Rectal smooth muscle tissue (tissue), 1 donor: Measurements from ENCODE around the gene FCRL2.

Experiments
- H3K27ac ChIP-seq: one replicate; pipeline ENCODE4 v1.7.0; 2013; ENCODE audit warnings: low read depth, low read length, inconsistent platforms
- H3K27me3 ChIP-seq: one replicate; pipeline ENCODE4 v1.7.0; 2013; ENCODE audit warnings: low read length; ENCODE audit not compliant: control insufficient read depth, insufficient read depth
- H3K36me3 ChIP-seq: one replicate; pipeline ENCODE4 v1.7.0; 2013; ENCODE audit warnings: low read length; ENCODE audit not compliant: control insufficient read depth, insufficient read depth
- H3K4me1 ChIP-seq: one replicate; pipeline ENCODE4 v1.7.0; 2013; ENCODE audit warnings: low read length; ENCODE audit not compliant: control insufficient read depth, insufficient read depth
- H3K4me3 ChIP-seq: one replicate; pipeline ENCODE4 v1.7.0; 2013; ENCODE audit warnings: low read length
- H3K9ac ChIP-seq: one replicate; pipeline ENCODE4 v1.7.0; 2013; ENCODE audit warnings: low read length

The FCRL2 gene

GRCh38 chr1:157775101-157775870 lies 1.6 kb downstream of the FCRL2 start:
- no peaks in the 10 kb centered on the region for H3K36me3 ChIP-seq
- no peak overlapping the region for H3K4me3 ChIP-seq
- no peaks in the 10 kb centered on the region for H3K27me3 ChIP-seq
- H3K4me1 ChIP-seq, result no peaks in the 10 kb centered on the region
- no peak overlapping the region for H3K27ac ChIP-seq
- no peak overlapping the region for H3K9ac ChIP-seq

GRCh38 chr1:157774412-157774811 lies 2.5 kb downstream of the FCRL2 start:
- no peak overlapping the region for H3K4me3 ChIP-seq
- H3K36me3 ChIP-seq, result no peaks in the 10 kb centered on the region
- no peaks in the 10 kb centered on the region for H3K27me3 ChIP-seq
- no peaks in the 10 kb centered on the region for H3K4me1 ChIP-seq
- no peak overlapping the region for H3K9ac ChIP-seq
- H3K27ac ChIP-seq, result no peak overlapping the region

- H3K4me1 ChIP-seq, result no peaks in the 10 kb centered on the region
- H3K9ac ChIP-seq, result no peak overlapping the region
- no peaks in the 10 kb centered on the region for H3K27me3 ChIP-seq
- no peaks in the 10 kb centered on the region for H3K36me3 ChIP-seq
- no peak overlapping the region for H3K27ac ChIP-seq
- H3K4me3 ChIP-seq, result no peak overlapping the region
Measured at GRCh38 chr1:157773493-157774350, 3.2 kb downstream of the FCRL2 start.

DNA sequence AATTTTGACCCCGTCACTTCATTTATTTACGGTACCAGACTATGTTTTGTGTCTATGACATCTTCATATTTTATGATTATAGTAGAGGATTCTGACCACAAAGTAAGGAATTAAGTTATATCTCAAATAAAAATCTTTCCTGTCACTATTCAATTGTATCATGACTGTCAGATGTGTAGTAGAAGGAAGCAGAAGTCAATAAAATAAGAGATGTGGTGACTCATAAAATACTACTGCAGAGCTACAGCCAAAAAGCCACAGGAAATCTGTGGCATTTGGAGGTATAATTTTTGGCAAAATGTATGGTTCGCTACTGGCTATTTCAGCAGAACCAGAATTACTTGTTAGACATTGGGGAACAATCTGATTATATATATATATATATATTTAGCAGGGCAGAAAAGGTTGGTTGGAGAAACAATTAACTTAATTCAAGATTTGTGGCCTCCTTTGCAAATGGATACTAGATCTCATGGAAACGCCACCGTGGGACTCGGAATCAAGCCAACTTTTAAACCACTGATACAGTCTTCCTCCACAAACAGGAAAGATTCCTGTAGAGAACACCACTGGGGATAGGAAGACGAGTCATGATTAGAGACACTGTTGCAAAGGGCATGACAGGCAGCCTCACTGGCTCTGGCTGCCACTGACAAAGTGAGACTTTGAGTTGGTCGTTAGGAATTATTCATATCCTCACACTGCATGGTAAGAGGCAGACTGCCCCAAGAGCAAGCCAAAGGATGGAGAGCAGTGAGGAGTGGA lies 5.1 kb downstream of the FCRL2 start:
- Histone ChIP-seq H3K4me3 (no peak overlapping the region), H3K4me1 (no peaks in the 10 kb centered on the region), H3K36me3 (no peaks in the 10 kb centered on the region), H3K27me3 (no peaks in the 10 kb centered on the region), H3K9ac (no peak overlapping the region), H3K27ac (no peak overlapping the region)

DNA sequence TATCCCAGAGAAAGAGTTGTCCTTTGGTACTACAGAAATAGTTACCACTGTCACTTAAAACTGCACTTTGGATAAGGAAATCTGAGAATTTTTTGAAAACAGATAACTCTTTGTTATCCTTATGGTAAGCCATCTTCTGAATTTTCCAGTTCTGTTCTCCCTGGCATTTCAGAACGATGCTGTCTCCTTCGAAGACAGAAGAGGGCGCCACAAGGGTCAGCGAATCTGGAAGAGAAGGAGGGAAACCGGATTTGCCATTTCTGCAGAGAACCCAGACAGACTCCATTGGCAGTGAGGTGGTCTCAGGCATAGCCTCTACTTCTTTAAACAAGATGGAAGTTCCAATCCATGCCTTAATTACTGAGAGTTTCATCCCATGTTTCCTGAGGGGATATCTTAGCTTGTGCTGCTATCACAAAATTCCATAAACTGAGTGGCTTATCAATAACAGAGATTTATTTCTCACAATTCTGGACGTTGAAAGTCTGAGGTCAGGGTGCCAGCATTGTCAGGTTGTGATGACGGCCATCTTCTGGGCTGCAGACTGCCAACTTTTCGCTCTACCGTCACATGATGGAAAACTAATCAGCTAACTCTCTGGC lies 6.4 kb downstream of the FCRL2 start:
- Histone ChIP-seq H3K4me3 (no peak overlapping the region), H3K27me3 (no peaks in the 10 kb centered on the region), H3K27ac (no peak overlapping the region), H3K4me1 (no peaks in the 10 kb centered on the region), H3K36me3 (no peaks in the 10 kb centered on the region), H3K9ac (no peak overlapping the region)

DNA sequence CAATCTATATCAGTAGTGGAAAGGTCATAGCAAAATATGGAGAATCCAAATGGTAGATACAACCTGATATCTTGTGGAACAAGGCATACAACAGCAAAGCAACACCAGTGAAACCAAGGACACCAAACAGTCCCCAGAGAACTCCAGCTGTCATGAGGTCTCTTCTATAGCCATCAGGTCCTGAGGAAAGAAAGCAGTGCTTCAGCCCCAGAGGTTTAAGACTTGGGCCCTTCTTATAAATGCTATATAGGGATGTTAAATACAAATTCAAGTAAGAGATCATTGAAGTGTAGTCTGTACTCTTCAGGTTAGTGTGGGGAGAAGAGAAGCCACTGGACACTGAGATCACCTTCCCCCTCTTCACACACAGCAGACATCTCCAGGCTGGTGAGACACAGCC lies 10.1 kb downstream of the FCRL2 start:
- no peaks in the 10 kb centered on the region for H3K4me1 ChIP-seq
- no peak overlapping the region for H3K4me3 ChIP-seq
- no peaks in the 10 kb centered on the region for H3K36me3 ChIP-seq
- no peak overlapping the region for H3K27ac ChIP-seq
- no peak overlapping the region for H3K9ac ChIP-seq
- no peaks in the 10 kb centered on the region for H3K27me3 ChIP-seq

GRCh38 chr1:157758018-157758417 lies 18.9 kb downstream of the FCRL2 start:
- no peak overlapping the region for H3K9ac ChIP-seq
- H3K27me3 ChIP-seq, result no peaks in the 10 kb centered on the region
- H3K36me3 ChIP-seq, result no peaks in the 10 kb centered on the region
- no peak overlapping the region for H3K4me3 ChIP-seq
- H3K4me1 ChIP-seq, result no peaks in the 10 kb centered on the region
- H3K27ac ChIP-seq, result no peak overlapping the region

- no peak overlapping the region for H3K9ac ChIP-seq
- H3K27me3 ChIP-seq, result no peaks in the 10 kb centered on the region
- no peaks in the 10 kb centered on the region for H3K4me1 ChIP-seq
- no peak overlapping the region for H3K27ac ChIP-seq
- H3K36me3 ChIP-seq, result no peaks in the 10 kb centered on the region
- no peak overlapping the region for H3K4me3 ChIP-seq
Measured at GRCh38 chr1:157753611-157754010, 23.3 kb downstream of the FCRL2 start.

DNA sequence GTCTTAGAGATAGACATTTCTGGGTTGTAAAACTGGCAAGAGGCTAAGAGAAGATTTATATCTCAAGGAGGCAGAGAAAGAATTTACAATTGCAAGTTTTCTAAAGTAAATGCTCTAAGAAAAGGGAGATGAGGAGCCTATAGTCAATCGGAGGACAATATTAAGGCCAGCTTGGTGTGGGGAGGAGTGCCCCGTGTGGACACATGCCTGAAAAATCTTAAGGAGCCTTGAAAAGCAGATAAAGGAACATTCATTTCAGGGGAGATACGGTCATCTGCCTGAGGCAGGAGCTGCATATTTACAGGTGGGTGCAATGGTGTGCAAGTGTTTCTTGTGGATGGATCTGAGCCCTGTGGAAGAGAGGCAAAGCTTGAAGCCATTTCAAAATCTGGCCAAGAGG lies 25.6 kb downstream of the FCRL2 start:
- H3K27ac ChIP-seq, result no peak overlapping the region
- no peaks in the 10 kb centered on the region for H3K4me1 ChIP-seq
- no peak overlapping the region for H3K4me3 ChIP-seq
- no peaks in the 10 kb centered on the region for H3K27me3 ChIP-seq
- no peaks in the 10 kb centered on the region for H3K36me3 ChIP-seq
- H3K9ac ChIP-seq, result no peak overlapping the region

DNA sequence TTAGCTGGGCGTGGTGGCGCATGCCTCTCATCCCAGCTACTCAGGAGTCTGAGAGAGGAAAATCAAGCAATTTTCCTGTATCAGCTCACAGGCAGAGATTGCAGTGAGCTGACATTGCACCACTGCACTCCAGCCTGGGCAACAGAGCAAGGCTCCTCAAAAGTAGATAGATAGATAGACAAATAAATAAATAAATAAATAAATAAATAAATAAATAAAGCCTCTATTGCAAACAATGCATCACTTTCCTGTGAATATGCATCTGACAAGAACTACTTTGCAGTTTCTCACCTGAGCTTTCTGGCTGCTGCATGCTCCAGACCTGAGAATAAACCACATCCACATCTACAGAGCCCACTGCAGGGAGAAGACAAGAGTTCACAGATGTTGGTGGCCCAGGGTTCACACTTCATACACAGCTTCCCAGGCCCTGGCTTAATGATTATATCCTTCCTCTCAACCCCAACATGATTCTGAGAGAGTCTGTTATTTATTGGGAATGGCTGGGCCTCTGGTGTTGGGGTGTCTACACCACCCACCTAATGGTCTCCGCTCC lies 28.6 kb downstream of the FCRL2 start:
- Histone ChIP-seq H3K27me3 (no peaks in the 10 kb centered on the region), H3K27ac (no peak overlapping the region), H3K4me3 (no peak overlapping the region), H3K36me3 (no peaks in the 10 kb centered on the region), H3K9ac (no peak overlapping the region), H3K4me1 (no peaks in the 10 kb centered on the region)

- Histone ChIP-seq H3K4me1 (no peaks in the 10 kb centered on the region), H3K27me3 (no peaks in the 10 kb centered on the region), H3K4me3 (no peak overlapping the region), H3K9ac (no peak overlapping the region), H3K27ac (no peak overlapping the region), H3K36me3 (no peaks in the 10 kb centered on the region)
Measured at GRCh38 chr1:157739229-157739901, 37.6 kb downstream of the FCRL2 start.
